GM12875 (cell line): ENCODE measurements around the gene AGTR1.

Experiments used
- H3K4me3 ChIP-seq: one replicate; pipeline ENCODE4 v1.5.1; 2011; ENCODE audit warnings: low read depth, low read length, control low read depth
- CTCF ChIP-seq: IDR thresholded peaks from 2 replicates; pipeline ENCODE4 v1.5.1; 2011; ENCODE audit warnings: low read depth, mild to moderate bottlenecking, control low read depth, inconsistent platforms, low read length, moderate library complexity, borderline replicate concordance; ENCODE audit not compliant: insufficient read depth

Gene AGTR1

GRCh38 chr3:148790851-148791735 lies 93.4 kb downstream of the AGTR1 start:
- no peak overlapping the region for H3K4me3 ChIP-seq
- TF ChIP-seq CTCF, result no peak

- H3K4me3 ChIP-seq, result no peak overlapping the region
- no peak for TF ChIP-seq CTCF
Observed at GRCh38 chr3:148791920-148792319, 94.2 kb downstream of the AGTR1 start.

- TF ChIP-seq CTCF, result no peak
- H3K4me3 ChIP-seq, result no peak overlapping the region
Observed at GRCh38 chr3:148792516-148792915, 94.8 kb downstream of the AGTR1 start.
